CD4-positive, alpha-beta T cell treated with Interleukin-17A for 4 hours (primary cell): Measurements from ENCODE around the gene EMC7.
A peak's percentile ranks its signal among the peaks of the same experiment; 100 is the strongest.
"Not testable (repeated sequence)": the region's sequence is repeated elsewhere in the genome, so short reads cannot be mapped to it uniquely, and the experiment has no call there.

Experiments
- DNase-seq: peaks from one replicate; pipeline ENCODE4 v3.0.0-alpha.2; 2020; ENCODE audit warnings: mixed read lengths

The EMC7 gene

GRCh38 chr15:34084086-34084485 lies 17.6 kb downstream of the EMC7 start:
- no peak for DNase-seq

- no peak for DNase-seq
Measured at GRCh38 chr15:34079904-34080303, 21.8 kb downstream of the EMC7 start.

- no peak for DNase-seq
Measured at GRCh38 chr15:34078900-34079299, 22.8 kb downstream of the EMC7 start.

- DNase-seq, result no peak
Measured at GRCh38 chr15:34076785-34077184, 24.9 kb downstream of the EMC7 start.

- DNase-seq, result no peak
Measured at GRCh38 chr15:34070003-34070402, 31.7 kb downstream of the EMC7 start.

GRCh38 chr15:34065941-34066340 lies 35.7 kb downstream of the EMC7 start:
- DNase-seq, result no peak

GRCh38 chr15:34065261-34065660 lies 36.4 kb downstream of the EMC7 start:
- no peak for DNase-seq

- DNase-seq, result no peak
Measured at GRCh38 chr15:34064438-34064837, 37.2 kb downstream of the EMC7 start.

- no peak for DNase-seq
Measured at GRCh38 chr15:34059946-34060345, 41.7 kb downstream of the EMC7 start.

- DNase-seq, result no peak
Measured at GRCh38 chr15:34059476-34059875, 42.2 kb downstream of the EMC7 start.

- no peak for DNase-seq
Measured at GRCh38 chr15:34056911-34057310, 44.8 kb downstream of the EMC7 start.

- DNase-seq, result no peak
Measured at GRCh38 chr15:34055868-34056595, 45.6 kb downstream of the EMC7 start.

- no peak for DNase-seq
Measured at GRCh38 chr15:34054081-34054707, 47.5 kb downstream of the EMC7 start.

- DNase-seq, result not testable (repeated sequence)
Measured at GRCh38 chr15:34050385-34050784, 51.3 kb downstream of the EMC7 start.

GRCh38 chr15:34049112-34049511 lies 52.5 kb downstream of the EMC7 start:
- no peak for DNase-seq

GRCh38 chr15:34047893-34048775 lies 53.5 kb downstream of the EMC7 start:
- no peak for DNase-seq

- no peak for DNase-seq
Measured at GRCh38 chr15:34046471-34047145, 55.1 kb downstream of the EMC7 start.

GRCh38 chr15:34043813-34044212 lies 57.8 kb downstream of the EMC7 start:
- no peak for DNase-seq

- no peak for DNase-seq
Measured at GRCh38 chr15:34043391-34043790, 58.3 kb downstream of the EMC7 start.

GRCh38 chr15:34039790-34040113 lies 61.9 kb downstream of the EMC7 start:
- no peak for DNase-seq

- DNase-seq, result peak; percentile 71
Measured at GRCh38 chr15:34038871-34039789, 62.5 kb downstream of the EMC7 start, which contains the start of gene AVEN. Gene AVEN (minus strand): TSS chr15:34039204. CDS start chr15:34039046, 158 bp downstream.
